Right atrium auricular region (tissue), 2 donors: Measurements from ENCODE around the gene SEMA4D. TPM values are rescaled to one million over a fixed set of nuclear protein-coding genes. Genes with fewer than 3 reads are reported as not detected.
A peak's percentile ranks its signal among the peaks of the same experiment; 100 is the strongest.

Experiments
- DNase-seq: peaks from one replicate; pipeline ENCODE4 v3.0.0-alpha.2; 2019; ENCODE audit warnings: low spot score
- H3K27ac ChIP-seq, 2 donors: fragments of 200-600 bp; sonication (generic); 1 replicate in 1 of 2; 2 replicates in 1 of 2; pipeline ENCODE4 v1.5.1; 2016 to 2019
- H3K27me3 ChIP-seq, 2 donors: fragments of 200-600 bp; sonication (generic); one replicate each; pipeline versions ENCODE4 v1.5.1 to v1.6.0; 2017 to 2019
- H3K36me3 ChIP-seq: fragments of 200-600 bp; sonication (generic); one replicate; pipeline ENCODE4 v1.5.1; 2016
- H3K4me1 ChIP-seq, 2 donors: fragments of 200-600 bp; sonication (generic); one replicate each; pipeline versions ENCODE4 v1.5.1 to v1.6.0; 2017 to 2019
- H3K4me3 ChIP-seq, 2 donors: fragments of 200-600 bp; sonication (generic); 1 replicate in 1 of 2; 2 replicates in 1 of 2; pipeline ENCODE4 v1.5.1; 2017 to 2019; ENCODE audit warnings: mild to moderate bottlenecking in 1 of 2, moderate library complexity in 1 of 2
- H3K9me3 ChIP-seq, 2 donors: fragments of 200-600 bp; sonication (generic); one replicate each; pipeline ENCODE4 v1.5.1; 2019
- CTCF ChIP-seq, 2 donors: fragments of 200-600 bp; sonication (generic); IDR thresholded peaks; one replicate each; pipeline ENCODE4 v1.5.1; 2019; ENCODE audit warnings: antibody characterized with exemption in 2 of 2
- total RNA-seq, 2 donors: library from RNA; depleted of rRNA; stranded (reverse); fragments of >200 nt; gene quantifications; one replicate each; pipeline ENCODE4 v1.1.0, GENCODE V29; 2016

Gene SEMA4D
- total RNA-seq, 2 donors from 2014 or later, result 14.6 to 22.1 TPM

GRCh38 chr9:89414670-89415324 lies 83.1 kb downstream of the SEMA4D start:
- no peaks in the 10 kb centered on the region for H3K36me3 ChIP-seq
- H3K27ac ChIP-seq, result peak overlapping the region in 1 of 2 donors; percentile 28
- no peaks in the 10 kb centered on the region for H3K27me3 ChIP-seq
- H3K4me3 ChIP-seq, result no peak overlapping the region
- peaks cover 0 to 21% of the 10 kb centered on the region in 2 donors for H3K4me1 ChIP-seq
- H3K9me3 ChIP-seq, result no peaks in the 10 kb centered on the region
- TF ChIP-seq CTCF (IDR thresholded peaks at IDR 0.05), result no peak
- no peak for DNase-seq

GRCh38 chr9:89413963-89414638 lies 83.8 kb downstream of the SEMA4D start:
- H3K4me1 ChIP-seq, result peaks cover 0 to 26% of the 10 kb centered on the region in 2 donors
- H3K9me3 ChIP-seq, result no peaks in the 10 kb centered on the region
- no peak for DNase-seq
- no peaks in the 10 kb centered on the region for H3K27me3 ChIP-seq
- no peak overlapping the region for H3K4me3 ChIP-seq
- TF ChIP-seq CTCF (IDR thresholded peaks at IDR 0.05), result no peak
- no peaks in the 10 kb centered on the region for H3K36me3 ChIP-seq
- H3K27ac ChIP-seq, result peak overlapping the region in 1 of 2 donors; percentile 28

- no peak for DNase-seq
- TF ChIP-seq CTCF (IDR thresholded peaks at IDR 0.05), result no peak
- H3K27ac ChIP-seq, result no peak overlapping the region
- no peak overlapping the region for H3K4me3 ChIP-seq
- H3K36me3 ChIP-seq, result no peaks in the 10 kb centered on the region
- H3K4me1 ChIP-seq, result peaks cover 0 to 26% of the 10 kb centered on the region in 2 donors
- H3K9me3 ChIP-seq, result no peaks in the 10 kb centered on the region
- no peaks in the 10 kb centered on the region for H3K27me3 ChIP-seq
Observed at GRCh38 chr9:89412951-89413350, 85.0 kb downstream of the SEMA4D start.

- no peak for DNase-seq
- Histone ChIP-seq H3K9me3 (no peaks in the 10 kb centered on the region), H3K27ac (no peak overlapping the region), H3K4me3 (no peak overlapping the region), H3K27me3 (no peaks in the 10 kb centered on the region), H3K36me3 (no peaks in the 10 kb centered on the region), H3K4me1 (peaks cover 0 to 22% of the 10 kb centered on the region in 2 donors)
- TF ChIP-seq CTCF (IDR thresholded peaks at IDR 0.05), result no peak
Observed at GRCh38 chr9:89412541-89412940, 85.4 kb downstream of the SEMA4D start.

- Histone ChIP-seq H3K36me3 (no peaks in the 10 kb centered on the region), H3K27ac (no peak overlapping the region), H3K27me3 (no peaks in the 10 kb centered on the region), H3K4me1 (peaks cover 0 to 22% of the 10 kb centered on the region in 2 donors), H3K4me3 (no peak overlapping the region), H3K9me3 (peaks cover 0 to 4% of the 10 kb centered on the region in 2 donors)
- DNase-seq, result no peak
- no peak for TF ChIP-seq CTCF (IDR thresholded peaks at IDR 0.05)
Observed at GRCh38 chr9:89411759-89412158, 86.2 kb downstream of the SEMA4D start.
